BJ (cell line): ENCODE results near the gene MYRFL. TPM values are rescaled to one million over a fixed set of nuclear protein-coding genes. Genes with fewer than 3 reads are reported as not detected.
"Not testable (repeated sequence)": the region's sequence is repeated elsewhere in the genome, so short reads cannot be mapped to it uniquely, and the experiment has no call there.

Experiments used
- CTCF ChIA-PET: fragments of 350-600 bp; formaldehyde crosslinking; extraction: SDS; loops from one replicate; lab custom pipeline; 2021; ENCODE audit warnings: antibody characterized with exemption, inconsistent platforms; lab: Yijun Ruan, JAX
- POLR2A ChIA-PET: fragments of 300-600 bp; sonication (Branson Sonifier 250); formaldehyde crosslinking; extraction: SDS; loops from one replicate; lab custom pipeline; 2021; ENCODE audit warnings: antibody characterized with exemption; lab: Charles Lee
- DNase-seq: peaks from one replicate; pipeline ENCODE4 v3.0.0-alpha.2; 2011; ENCODE audit warnings: low read depth
- H3K27me3 ChIP-seq: 2 replicates; pipeline ENCODE4 v1.6.0; 2011; ENCODE audit warnings: low read length; ENCODE audit not compliant: control insufficient read depth, insufficient read depth
- H3K36me3 ChIP-seq: 2 replicates; pipeline ENCODE4 v1.5.1; 2011; ENCODE audit warnings: low read length; ENCODE audit not compliant: control insufficient read depth, insufficient read depth
- H3K4me3 ChIP-seq: 2 replicates; pipeline ENCODE4 v1.5.1; 2011; ENCODE audit warnings: low read depth, mild to moderate bottlenecking, control low read depth, low read length
- CTCF ChIP-seq: IDR thresholded peaks from 2 replicates; pipeline ENCODE4 v1.5.1; 2011; ENCODE audit warnings: low read depth, mild to moderate bottlenecking, control low read depth, inconsistent platforms, low read length, moderate library complexity; ENCODE audit not compliant: insufficient read depth
- polyA minus RNA-seq: library from RNA; depleted of rRNA, polyadenylated mRNA; stranded (reverse); fragments of >200 nt; gene quantifications from 2 replicates; pipeline ENCODE4 v1.2.3, GENCODE V29; 2011; rRNA and poly(A)+ RNA removed
- polyA plus RNA-seq: library from polyadenylated mRNA; depleted of rRNA; stranded (reverse); fragments of >200 nt; gene quantifications from 2 replicates; pipeline ENCODE4 v1.2.3, GENCODE V29; 2011; rRNA removed

Gene MYRFL
- not detected in 2 replicates for polyA plus RNA-seq
- polyA minus RNA-seq = not detected in 2 replicates

GRCh38 chr12:69824966-69825560, at the start of gene MYRFL:
Gene MYRFL, plus strand, starts transcription at chr12:69825227. Its CDS starts 291 bp downstream, at chr12:69825518.
- TF ChIP-seq CTCF = no peak
- H3K36me3 ChIP-seq = no peaks in the 10 kb centered on the region
- no peak for DNase-seq
- H3K4me3 ChIP-seq = no peak within 1 kb of the TSS
- POLR2A ChIA-PET = no interaction called here
- CTCF ChIA-PET = interaction anchor here (0.7 kb wide), 1 partner anchor 75 kb away, joined by 3 read pairs; no protein-coding TSS in a partner anchor
- H3K27me3 ChIP-seq = no peaks in the 10 kb centered on the region

GRCh38 chr12:69779928-69780327, 45.1 kb upstream of the MYRFL start:
- ChIA-PET POLR2A (no interaction called here), CTCF (interaction anchor here (1.0 to 1.5 kb wide), 3 partner anchors 949 to 952 kb away, joined by 4 to 5 read pairs (median 4); no protein-coding TSS in a partner anchor)
- H3K36me3 ChIP-seq = no peaks in the 10 kb centered on the region
- H3K4me3 ChIP-seq = no peak overlapping the region
- TF ChIP-seq CTCF = peak; percentile 44
- DNase-seq = no peak
- no peaks in the 10 kb centered on the region for H3K27me3 ChIP-seq

GRCh38 chr12:69783365-69783764, 41.7 kb upstream of the MYRFL start:
- DNase-seq = no peak
- H3K36me3 ChIP-seq = no peaks in the 10 kb centered on the region
- H3K4me3 ChIP-seq = no peak overlapping the region
- CTCF ChIA-PET = interaction anchor here (1.0 kb wide), 1 partner anchor 11 kb away, joined by 4 read pairs; no protein-coding TSS in a partner anchor
- TF ChIP-seq CTCF = no peak
- no peaks in the 10 kb centered on the region for H3K27me3 ChIP-seq
- POLR2A ChIA-PET = no interaction called here

- DNase-seq = no peak
- H3K27me3 ChIP-seq = no peaks in the 10 kb centered on the region
- no peak for TF ChIP-seq CTCF
- CTCF ChIA-PET = no interaction called here
- POLR2A ChIA-PET = no interaction called here
- H3K4me3 ChIP-seq = no peak overlapping the region
- no peaks in the 10 kb centered on the region for H3K36me3 ChIP-seq
Observed at GRCh38 chr12:69789351-69789750, 35.7 kb upstream of the MYRFL start.

- CTCF ChIA-PET = no interaction called here
Observed at GRCh38 chr12:69792533-69792932, 32.5 kb upstream of the MYRFL start.

GRCh38 chr12:69807101-69807897, 17.7 kb upstream of the MYRFL start:
- H3K4me3 ChIP-seq = not testable (repeated sequence)

More at GRCh38 chr12:69792533-69792932, 32.5 kb upstream of the MYRFL start:
- Histone ChIP-seq H3K36me3 (no peaks in the 10 kb centered on the region), H3K4me3 (no peak overlapping the region), H3K27me3 (no peaks in the 10 kb centered on the region)
- POLR2A ChIA-PET = no interaction called here
- TF ChIP-seq CTCF = no peak
- DNase-seq = no peak

More at GRCh38 chr12:69807101-69807897, 17.7 kb upstream of the MYRFL start:
- CTCF ChIA-PET, DNase-seq, H3K36me3 ChIP-seq, H3K27me3 ChIP-seq, POLR2A ChIA-PET: not testable (repeated sequence)
